K562 (cell line): ENCODE measurements around the gene CILP. TPM values are rescaled to one million over a fixed set of nuclear protein-coding genes. Genes with fewer than 3 reads are reported as not detected.

ENCODE experiments used
- BRD9 ChIP-seq: fragments of 450-650 bp; IDR thresholded peaks from 2 replicates; pipeline ENCODE4 v1.6.1; 2018; ENCODE audit warnings: low read depth; ENCODE audit not compliant: partially characterized antibody
- CREM ChIP-seq: IDR thresholded peaks from 2 replicates; pipeline ENCODE4 v1.6.1; 2014; ENCODE audit warnings: antibody characterized with exemption, low read depth
- E2F3 ChIP-seq: fragments of 250-450 bp; sonication (Bioruptor Pico); IDR thresholded peaks from 2 replicates; pipeline ENCODE4 v1.4.0; 2020; ENCODE audit warnings: mild to moderate bottlenecking
- FOXK2 ChIP-seq, 2 experiments: fragments of 450-650 bp; IDR thresholded peaks in 1 of 2; conservative IDR thresholded peaks in 1 of 2; 2 replicates each; pipeline ENCODE4 v1.6.1; 2016; ENCODE audit warnings: low read depth in 2 of 2, mild to moderate bottlenecking in 1 of 2
- GATAD2A ChIP-seq: fragments of 450-650 bp; IDR thresholded peaks from 2 replicates; pipeline ENCODE4 v1.6.1; 2017
- HDAC8 ChIP-seq: fragments of 450-650 bp; IDR thresholded peaks from 2 replicates; pipeline ENCODE4 v1.6.1; 2016; ENCODE audit warnings: mild to moderate bottlenecking, missing genetic modification characterization, moderate library complexity, missing compliant biosample characterization
- HMGN3 ChIP-seq: IDR thresholded peaks from 2 replicates; pipeline ENCODE4 v1.6.1; 2011; ENCODE audit warnings: borderline replicate concordance, low read depth, mild to moderate bottlenecking, mixed read lengths, low read length; ENCODE audit not compliant: insufficient read length; ENCODE audit errors: extremely low read depth
- HNRNPK ChIP-seq: fragments of 200-400 bp; formaldehyde crosslinking; IDR thresholded peaks from one replicate; pipeline ENCODE4 v1.6.1; 2018; ENCODE audit warnings: mild to moderate bottlenecking, low read depth, low read length; ENCODE audit not compliant: poor library complexity, severe bottlenecking
- NCOA6 ChIP-seq: fragments of 450-650 bp; IDR thresholded peaks from 2 replicates; pipeline ENCODE4 v1.6.1; 2017; ENCODE audit warnings: mild to moderate bottlenecking
- NR1H2 ChIP-seq: sonication (generic); formaldehyde crosslinking; IDR thresholded peaks from 2 replicates; pipeline ENCODE4 v1.4.0; 2020; ENCODE audit warnings: mild to moderate bottlenecking, missing genetic modification reagents
- POLR2AphosphoS5 ChIP-seq: IDR thresholded peaks from 2 replicates; pipeline ENCODE4 v1.6.1; 2011; ENCODE audit warnings: mild to moderate bottlenecking, low read depth, low read length, moderate library complexity; ENCODE audit not compliant: control insufficient read depth, insufficient read depth
- SMAD2 ChIP-seq: fragments of 150-350 bp; IDR thresholded peaks from 2 replicates; pipeline ENCODE4 v1.6.1; 2014; ENCODE audit warnings: low read depth, mild to moderate bottlenecking, low read length
- ZNF134 ChIP-seq: fragments of 250-450 bp; sonication (Bioruptor Pico); conservative IDR thresholded peaks from 2 replicates; pipeline ENCODE4 v1.4.0; 2020
- polyA plus RNA-seq, 8 experiments: library from polyadenylated mRNA; depleted of rRNA in 4 of 8; stranded (reverse) in 5 of 8; unstranded in 3 of 8; fragments of >200 nt; fragmentation: Nextera tagmentation in 2 of 8; fragmentation: Illumina TruSeq in 1 of 8; extraction: Ambion mirVana in 2 of 8; extraction: Trizol in 1 of 8; gene quantifications; 2 replicates each; pipeline versions ENCODE4 v1.2.1 to v1.2.3, GENCODE V29; 2011 to 2014; ENCODE audit warnings: inconsistent platforms in 1 of 8, missing spikeins in 1 of 8
- total RNA-seq, 7 experiments: library from RNA; depleted of rRNA in 6 of 7; stranded (reverse); fragments of >200 nt in 6 of 7; fragmentation: Illumina TruSeq in 2 of 7; extraction: Trizol in 2 of 7; gene quantifications; 2 replicates each; pipeline versions ENCODE4 v1.2.1 to v1.2.3, GENCODE V29; 2011 to 2021; ENCODE audit warnings: low replicate concordance in 1 of 7
- TF ChIP-seq, protein P1 (sequence below): fragments of 450-650 bp; IDR thresholded peaks from 2 replicates; pipeline ENCODE4 v1.6.1; 2016; ENCODE audit warnings: mild to moderate bottlenecking, moderate library complexity
- TF ChIP-seq, protein P2 (sequence below): fragments of 250-450 bp; sonication (Bioruptor Pico); IDR thresholded peaks from 2 replicates; pipeline ENCODE4 v1.8.0; 2022; ENCODE audit warnings: inconsistent platforms, mild to moderate bottlenecking, moderate library complexity, borderline replicate concordance
- TF ChIP-seq, protein P3 (sequence below): sonication (generic); formaldehyde crosslinking; IDR thresholded peaks from 2 replicates; pipeline ENCODE4 v1.8.0; 2022; ENCODE audit warnings: mild to moderate bottlenecking, low read depth, missing genetic modification reagents

Gene CILP
- total and polyA plus RNA-seq, 9 of the 15 experiments (the other 6 are each of a cell fraction or from before 2014, with no cell fraction given) = 0.03 TPM; not detected in 8

DNA sequence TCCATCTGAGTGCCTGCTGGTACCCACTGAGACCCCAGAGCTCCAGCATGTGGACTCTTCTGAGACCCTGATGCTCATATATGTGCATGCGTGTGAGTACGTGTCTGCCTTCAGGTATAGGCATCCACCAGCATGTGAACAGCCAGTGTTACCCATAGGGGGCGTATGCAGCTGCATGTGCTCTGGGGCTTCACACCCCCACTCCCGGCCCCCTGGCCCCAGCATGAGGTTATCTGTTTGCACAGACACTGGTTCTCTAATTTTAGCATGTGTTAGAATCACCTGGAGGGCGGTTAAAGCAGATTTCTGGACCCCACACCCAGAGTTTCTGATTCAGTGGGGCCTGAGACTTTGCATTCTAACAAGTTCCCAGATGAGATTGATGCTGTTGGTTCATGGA, 824 bp upstream of the CILP start (continued):
- TF ChIP-seq, protein P1, sequence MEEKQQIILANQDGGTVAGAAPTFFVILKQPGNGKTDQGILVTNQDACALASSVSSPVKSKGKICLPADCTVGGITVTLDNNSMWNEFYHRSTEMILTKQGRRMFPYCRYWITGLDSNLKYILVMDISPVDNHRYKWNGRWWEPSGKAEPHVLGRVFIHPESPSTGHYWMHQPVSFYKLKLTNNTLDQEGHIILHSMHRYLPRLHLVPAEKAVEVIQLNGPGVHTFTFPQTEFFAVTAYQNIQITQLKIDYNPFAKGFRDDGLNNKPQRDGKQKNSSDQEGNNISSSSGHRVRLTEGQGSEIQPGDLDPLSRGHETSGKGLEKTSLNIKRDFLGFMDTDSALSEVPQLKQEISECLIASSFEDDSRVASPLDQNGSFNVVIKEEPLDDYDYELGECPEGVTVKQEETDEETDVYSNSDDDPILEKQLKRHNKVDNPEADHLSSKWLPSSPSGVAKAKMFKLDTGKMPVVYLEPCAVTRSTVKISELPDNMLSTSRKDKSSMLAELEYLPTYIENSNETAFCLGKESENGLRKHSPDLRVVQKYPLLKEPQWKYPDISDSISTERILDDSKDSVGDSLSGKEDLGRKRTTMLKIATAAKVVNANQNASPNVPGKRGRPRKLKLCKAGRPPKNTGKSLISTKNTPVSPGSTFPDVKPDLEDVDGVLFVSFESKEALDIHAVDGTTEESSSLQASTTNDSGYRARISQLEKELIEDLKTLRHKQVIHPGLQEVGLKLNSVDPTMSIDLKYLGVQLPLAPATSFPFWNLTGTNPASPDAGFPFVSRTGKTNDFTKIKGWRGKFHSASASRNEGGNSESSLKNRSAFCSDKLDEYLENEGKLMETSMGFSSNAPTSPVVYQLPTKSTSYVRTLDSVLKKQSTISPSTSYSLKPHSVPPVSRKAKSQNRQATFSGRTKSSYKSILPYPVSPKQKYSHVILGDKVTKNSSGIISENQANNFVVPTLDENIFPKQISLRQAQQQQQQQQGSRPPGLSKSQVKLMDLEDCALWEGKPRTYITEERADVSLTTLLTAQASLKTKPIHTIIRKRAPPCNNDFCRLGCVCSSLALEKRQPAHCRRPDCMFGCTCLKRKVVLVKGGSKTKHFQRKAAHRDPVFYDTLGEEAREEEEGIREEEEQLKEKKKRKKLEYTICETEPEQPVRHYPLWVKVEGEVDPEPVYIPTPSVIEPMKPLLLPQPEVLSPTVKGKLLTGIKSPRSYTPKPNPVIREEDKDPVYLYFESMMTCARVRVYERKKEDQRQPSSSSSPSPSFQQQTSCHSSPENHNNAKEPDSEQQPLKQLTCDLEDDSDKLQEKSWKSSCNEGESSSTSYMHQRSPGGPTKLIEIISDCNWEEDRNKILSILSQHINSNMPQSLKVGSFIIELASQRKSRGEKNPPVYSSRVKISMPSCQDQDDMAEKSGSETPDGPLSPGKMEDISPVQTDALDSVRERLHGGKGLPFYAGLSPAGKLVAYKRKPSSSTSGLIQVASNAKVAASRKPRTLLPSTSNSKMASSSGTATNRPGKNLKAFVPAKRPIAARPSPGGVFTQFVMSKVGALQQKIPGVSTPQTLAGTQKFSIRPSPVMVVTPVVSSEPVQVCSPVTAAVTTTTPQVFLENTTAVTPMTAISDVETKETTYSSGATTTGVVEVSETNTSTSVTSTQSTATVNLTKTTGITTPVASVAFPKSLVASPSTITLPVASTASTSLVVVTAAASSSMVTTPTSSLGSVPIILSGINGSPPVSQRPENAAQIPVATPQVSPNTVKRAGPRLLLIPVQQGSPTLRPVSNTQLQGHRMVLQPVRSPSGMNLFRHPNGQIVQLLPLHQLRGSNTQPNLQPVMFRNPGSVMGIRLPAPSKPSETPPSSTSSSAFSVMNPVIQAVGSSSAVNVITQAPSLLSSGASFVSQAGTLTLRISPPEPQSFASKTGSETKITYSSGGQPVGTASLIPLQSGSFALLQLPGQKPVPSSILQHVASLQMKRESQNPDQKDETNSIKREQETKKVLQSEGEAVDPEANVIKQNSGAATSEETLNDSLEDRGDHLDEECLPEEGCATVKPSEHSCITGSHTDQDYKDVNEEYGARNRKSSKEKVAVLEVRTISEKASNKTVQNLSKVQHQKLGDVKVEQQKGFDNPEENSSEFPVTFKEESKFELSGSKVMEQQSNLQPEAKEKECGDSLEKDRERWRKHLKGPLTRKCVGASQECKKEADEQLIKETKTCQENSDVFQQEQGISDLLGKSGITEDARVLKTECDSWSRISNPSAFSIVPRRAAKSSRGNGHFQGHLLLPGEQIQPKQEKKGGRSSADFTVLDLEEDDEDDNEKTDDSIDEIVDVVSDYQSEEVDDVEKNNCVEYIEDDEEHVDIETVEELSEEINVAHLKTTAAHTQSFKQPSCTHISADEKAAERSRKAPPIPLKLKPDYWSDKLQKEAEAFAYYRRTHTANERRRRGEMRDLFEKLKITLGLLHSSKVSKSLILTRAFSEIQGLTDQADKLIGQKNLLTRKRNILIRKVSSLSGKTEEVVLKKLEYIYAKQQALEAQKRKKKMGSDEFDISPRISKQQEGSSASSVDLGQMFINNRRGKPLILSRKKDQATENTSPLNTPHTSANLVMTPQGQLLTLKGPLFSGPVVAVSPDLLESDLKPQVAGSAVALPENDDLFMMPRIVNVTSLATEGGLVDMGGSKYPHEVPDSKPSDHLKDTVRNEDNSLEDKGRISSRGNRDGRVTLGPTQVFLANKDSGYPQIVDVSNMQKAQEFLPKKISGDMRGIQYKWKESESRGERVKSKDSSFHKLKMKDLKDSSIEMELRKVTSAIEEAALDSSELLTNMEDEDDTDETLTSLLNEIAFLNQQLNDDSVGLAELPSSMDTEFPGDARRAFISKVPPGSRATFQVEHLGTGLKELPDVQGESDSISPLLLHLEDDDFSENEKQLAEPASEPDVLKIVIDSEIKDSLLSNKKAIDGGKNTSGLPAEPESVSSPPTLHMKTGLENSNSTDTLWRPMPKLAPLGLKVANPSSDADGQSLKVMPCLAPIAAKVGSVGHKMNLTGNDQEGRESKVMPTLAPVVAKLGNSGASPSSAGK = peak; percentile 96
- peak; percentile 66 for TF ChIP-seq POLR2AphosphoS5
- TF ChIP-seq SMAD2 = no peak
- 0 out of 2 replicates have a peak, but pooled peaks have one; percentile 33 for TF ChIP-seq CREM
- no peak for TF ChIP-seq GATAD2A
- TF ChIP-seq ZNF134 (CRISPR knock-in tag) = no peak
- no peak for TF ChIP-seq HNRNPK
- no peak for TF ChIP-seq E2F3 (CRISPR knock-in tag)
- TF ChIP-seq FOXK2 (conservative IDR thresholded peaks at IDR 0.05 in 1 of 2, IDR thresholded peaks at IDR 0.05 in 1 of 2; ENCODE audit: low read depth in 2 of 2) = no peak
- TF ChIP-seq NR1H2 (CRISPR knock-in tag) = no peak
- TF ChIP-seq, protein P2, sequence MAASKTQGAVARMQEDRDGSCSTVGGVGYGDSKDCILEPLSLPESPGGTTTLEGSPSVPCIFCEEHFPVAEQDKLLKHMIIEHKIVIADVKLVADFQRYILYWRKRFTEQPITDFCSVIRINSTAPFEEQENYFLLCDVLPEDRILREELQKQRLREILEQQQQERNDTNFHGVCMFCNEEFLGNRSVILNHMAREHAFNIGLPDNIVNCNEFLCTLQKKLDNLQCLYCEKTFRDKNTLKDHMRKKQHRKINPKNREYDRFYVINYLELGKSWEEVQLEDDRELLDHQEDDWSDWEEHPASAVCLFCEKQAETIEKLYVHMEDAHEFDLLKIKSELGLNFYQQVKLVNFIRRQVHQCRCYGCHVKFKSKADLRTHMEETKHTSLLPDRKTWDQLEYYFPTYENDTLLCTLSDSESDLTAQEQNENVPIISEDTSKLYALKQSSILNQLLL (CRISPR knock-in tag) = no peak
- no peak for TF ChIP-seq HDAC8 (tag)
- TF ChIP-seq NCOA6 = no peak
- TF ChIP-seq BRD9 = no peak
- TF ChIP-seq, protein P3, sequence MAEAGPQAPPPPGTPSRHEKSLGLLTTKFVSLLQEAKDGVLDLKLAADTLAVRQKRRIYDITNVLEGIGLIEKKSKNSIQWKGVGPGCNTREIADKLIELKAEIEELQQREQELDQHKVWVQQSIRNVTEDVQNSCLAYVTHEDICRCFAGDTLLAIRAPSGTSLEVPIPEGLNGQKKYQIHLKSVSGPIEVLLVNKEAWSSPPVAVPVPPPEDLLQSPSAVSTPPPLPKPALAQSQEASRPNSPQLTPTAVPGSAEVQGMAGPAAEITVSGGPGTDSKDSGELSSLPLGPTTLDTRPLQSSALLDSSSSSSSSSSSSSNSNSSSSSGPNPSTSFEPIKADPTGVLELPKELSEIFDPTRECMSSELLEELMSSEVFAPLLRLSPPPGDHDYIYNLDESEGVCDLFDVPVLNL (CRISPR knock-in tag) = no peak
- TF ChIP-seq HMGN3 = no peak
